NCI-H146 (cell line): ENCODE data around the gene POLR3F.
"Not testable (repeated sequence)": the region's sequence is repeated elsewhere in the genome, so short reads cannot be mapped to it uniquely, and the experiment has no call there.

ENCODE experiments used
- DNase-seq: peaks from one replicate; lab custom pipeline; 2025; lab: John Stamatoyannopoulos, UW

Gene POLR3F

DNA sequence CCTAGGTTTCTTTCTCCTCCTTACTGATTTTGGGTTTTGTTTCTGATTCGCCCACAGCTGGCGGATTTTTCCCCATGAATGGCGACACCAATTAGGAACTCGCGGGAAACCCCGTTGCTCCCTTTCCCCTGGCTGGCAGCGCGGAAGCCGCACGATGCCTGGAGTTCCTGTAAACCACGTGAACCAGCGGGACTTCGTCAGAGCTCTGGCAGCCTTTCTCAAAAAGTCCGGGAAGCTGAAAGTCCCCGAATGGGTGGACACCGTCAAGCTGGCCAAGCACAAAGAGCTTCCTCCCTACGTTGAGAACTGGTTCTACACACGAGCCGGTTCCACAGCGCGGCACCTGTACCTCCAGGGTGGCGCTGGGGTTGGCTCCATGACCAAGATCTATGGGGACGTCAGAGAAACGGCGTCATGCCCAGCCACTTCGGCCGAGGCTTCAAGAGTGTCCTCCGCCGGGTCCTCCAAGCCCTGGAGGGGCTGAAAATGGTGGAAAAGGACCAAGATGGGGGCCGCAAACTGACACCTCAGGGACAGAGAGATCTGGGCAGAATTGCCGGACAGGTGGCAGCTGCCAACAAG, 37.4 kb downstream of the POLR3F start:
- DNase-seq: no peak

DNA sequence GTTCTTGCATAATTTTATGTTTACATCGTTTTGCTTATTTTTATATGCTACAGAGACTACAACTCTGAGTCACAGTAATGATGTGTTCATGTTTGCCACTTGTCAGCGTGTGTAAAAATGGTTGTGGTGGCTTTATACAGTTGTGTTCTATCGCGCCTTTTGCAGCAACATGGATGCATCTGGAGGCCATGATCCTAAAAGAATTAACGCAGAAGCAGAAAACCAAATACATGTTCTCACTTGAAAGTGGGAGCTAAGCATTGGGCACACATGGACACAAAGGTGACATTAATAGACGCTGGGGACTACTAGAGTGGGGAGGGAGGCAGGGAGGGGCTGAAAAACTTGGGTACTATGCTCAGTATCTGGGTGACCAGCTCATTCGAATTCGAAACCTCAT, 39.6 kb downstream of the POLR3F start:
- peak; percentile 60 for DNase-seq

DNA sequence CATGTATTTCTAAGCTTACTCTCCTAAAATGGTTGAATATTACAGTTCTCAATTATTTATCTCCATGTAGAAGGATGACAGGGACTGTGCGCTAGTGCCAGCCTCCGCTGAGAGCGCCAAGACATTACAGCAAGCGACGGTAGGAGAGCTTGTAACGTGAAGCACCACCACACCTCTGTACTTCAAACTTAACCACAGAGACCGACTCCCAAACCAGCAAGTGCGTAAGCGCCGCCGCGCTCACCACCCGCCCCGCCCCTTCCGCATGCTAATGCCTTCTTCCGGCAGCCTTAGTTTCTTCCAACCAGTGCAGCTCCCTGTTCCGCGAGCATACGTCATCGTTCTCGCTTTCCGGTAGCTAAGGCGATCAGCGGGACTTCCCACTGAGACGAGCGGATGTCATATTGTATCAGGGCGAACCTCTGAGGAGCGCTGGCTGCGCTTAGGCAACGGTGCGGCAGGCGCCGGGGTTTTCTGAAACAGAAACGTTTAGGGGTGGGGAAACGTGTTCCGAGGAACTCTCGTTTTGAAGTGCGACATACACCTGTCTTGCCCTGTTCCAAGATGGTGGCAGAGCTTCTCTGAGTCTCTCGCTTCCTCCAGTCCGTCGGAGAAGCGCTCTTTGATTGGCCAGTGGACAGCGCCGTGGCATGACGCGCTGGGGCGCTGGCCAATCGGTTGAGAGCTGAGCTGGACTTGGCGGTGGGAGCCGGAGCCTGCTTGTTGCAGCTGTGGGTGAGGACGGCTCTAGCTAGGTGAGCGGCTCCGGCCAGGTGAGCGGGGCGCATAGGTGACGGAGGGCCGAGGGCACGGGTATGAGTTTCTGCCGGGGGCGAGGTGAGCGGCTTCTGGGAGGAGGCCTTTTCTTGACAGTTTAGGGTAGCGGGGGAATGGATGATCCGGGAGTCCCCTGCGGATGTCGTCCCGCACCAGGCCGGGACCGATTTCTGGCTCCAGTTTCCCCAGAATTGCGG, 40.3 kb downstream of the POLR3F start, which contains the start of gene SEC23B:
Gene SEC23B, plus strand, starts transcription at position 723 of the 974 bp plus-strand sequence. CDS start 2,896 bp downstream, outside the sequence.
- peak; percentile 99 for DNase-seq

DNA sequence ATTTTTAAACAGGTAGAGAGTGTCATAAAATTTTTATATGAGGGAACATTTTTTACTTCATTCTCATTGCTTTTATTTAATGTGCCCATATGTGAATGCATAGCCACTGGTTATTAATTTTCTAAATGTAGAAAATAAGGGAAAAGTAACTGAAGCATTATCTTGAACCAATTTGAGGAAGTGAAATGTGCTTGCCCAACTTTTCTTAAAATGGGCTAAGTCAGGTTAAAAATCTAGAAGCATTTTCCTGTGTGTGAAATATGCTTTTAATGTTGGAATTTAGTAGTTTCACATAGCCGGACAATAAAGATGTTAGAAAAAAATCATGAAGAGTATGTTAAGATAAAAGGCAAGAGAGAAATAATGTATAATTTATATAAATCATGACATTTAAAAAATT, 44.4 kb downstream of the POLR3F start:
- DNase-seq: no peak

DNA sequence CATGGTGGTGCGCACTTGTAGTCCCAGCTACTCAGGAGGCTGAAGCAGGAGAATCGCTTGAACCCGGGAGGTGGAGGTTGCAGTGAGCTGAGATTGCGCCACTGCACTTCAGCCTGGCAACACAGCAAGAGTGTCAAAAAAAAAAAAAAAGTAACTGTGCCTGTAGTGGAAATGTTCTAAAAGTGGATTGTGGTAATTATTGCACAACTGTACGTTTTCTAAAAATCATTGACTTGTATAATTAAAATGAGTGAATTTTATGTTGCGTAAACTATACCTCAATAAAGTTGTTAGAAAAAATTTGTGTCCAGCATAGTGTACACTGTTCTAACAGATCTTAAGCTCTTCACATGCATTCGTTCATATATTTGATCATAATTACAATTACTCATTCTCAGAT, 46.0 kb downstream of the POLR3F start:
- DNase-seq: no peak

DNA sequence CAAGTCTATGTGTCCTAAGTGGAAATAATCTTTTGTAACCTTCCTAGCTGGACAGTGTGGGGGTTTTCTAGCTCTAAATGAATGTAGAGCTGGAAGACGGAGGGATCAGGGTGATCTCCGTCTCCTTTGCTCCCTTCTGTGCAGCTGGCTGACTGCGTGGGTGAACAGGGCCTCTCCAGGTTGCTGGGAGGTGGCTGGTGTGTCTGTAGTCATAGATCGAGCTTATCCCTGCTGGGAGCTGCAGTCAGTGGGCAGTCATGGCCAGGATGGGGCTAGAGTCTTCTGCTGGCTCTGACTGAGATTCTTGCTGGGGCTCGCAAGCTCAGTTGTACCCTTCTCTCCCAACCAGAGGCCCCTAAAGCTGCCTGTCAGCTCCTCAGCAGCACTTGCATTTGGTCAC, 46.9 kb downstream of the POLR3F start:
- no peak for DNase-seq

DNA sequence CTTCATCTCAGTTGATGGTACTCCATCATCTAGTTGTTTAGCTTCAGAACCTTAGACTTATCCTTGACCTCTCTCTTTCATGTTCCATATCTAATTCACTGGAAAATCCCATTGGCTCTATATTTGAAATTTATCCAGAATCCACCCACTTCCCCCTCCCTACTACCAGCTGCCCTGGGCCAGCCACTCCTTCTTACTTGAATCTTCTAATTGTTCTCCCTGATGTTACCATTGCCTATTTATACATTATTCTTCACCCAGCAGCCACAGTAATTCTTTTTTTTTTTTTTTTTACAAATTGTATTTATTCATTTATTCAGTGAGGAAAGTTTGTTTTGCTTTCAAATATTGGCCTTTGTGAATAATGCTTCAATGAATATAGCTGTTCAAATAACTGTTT, 48.8 kb downstream of the POLR3F start:
- no peak for DNase-seq

DNA sequence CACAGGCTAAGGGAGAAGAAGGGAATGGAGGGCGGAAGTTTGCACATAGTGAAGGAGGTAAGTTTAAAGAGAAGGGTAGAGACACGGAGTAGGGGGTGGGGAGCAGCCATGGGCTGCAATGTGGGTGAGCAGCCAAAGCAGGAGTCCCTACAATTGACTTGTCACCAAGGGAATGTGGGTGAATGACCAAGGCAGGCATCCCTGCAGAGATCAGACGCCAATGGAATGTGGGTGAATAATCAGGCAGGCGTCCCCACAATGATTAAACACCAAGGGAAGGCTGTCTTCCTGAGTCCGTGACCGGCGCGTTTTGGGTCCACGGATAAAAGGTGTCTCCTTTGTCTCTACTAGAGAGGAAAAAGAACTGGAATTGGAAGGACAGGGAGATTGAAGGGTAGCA, 54.9 kb downstream of the POLR3F start:
- DNase-seq: not testable (repeated sequence)

DNA sequence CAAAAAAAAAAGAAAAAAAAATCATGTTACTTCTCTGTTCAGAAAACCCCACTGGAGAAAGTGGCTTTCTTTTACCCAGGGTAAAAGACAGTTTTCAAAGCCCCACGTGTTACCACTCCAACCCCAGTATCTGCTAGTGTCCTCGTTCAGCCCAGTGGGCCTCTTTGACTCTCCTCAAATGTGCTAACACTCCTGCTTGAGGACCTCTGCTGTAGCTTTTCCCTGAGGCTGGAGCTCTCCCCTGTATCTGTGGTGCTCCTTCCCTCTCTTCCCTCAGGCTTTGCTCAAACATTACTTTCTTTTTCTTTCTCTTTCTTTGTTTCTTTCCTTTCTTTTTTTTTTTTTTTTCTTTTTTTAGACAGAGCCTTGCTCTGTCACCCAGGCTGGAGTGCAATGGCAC, 55.9 kb downstream of the POLR3F start:
- DNase-seq: no peak

DNA sequence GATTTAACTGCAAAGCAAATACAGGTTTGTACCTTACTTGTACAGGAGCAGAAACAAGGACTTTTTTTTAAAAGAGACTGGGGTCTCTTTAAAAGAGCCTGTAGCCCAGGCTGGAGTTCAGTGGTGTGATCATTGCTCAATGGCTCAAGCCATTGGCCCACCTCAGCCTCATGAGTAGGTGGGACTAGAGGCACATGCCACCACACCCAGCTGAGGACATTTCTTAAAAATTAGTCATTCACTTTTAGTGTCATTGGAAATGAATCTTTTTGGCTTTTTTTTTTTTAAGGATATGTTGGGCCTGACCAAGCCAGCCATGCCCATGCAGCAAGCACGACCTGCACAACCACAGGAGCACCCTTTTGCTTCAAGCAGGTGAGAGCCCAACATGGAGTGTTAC, 57.5 kb downstream of the POLR3F start:
- DNase-seq: no peak

DNA sequence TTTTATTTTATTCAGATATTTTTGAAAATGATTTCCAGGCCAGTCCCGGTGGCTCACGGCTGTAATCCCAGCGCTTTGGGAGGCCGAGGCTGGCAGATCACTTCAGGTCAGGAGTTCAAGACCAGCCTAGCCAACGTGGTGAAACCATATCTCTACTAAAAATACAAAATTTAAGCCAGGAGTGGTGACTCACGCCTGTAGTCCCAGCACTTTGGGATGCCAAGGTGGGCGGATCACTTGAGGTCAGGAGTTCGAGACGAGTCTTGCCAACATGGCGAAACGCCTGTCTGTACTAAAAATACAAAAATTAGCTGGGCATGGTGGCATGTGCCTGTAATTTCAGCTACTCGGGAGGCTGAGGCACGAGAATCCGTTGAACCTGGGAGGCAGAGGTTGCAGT, 59.6 kb downstream of the POLR3F start:
- DNase-seq: not testable (repeated sequence)

DNA sequence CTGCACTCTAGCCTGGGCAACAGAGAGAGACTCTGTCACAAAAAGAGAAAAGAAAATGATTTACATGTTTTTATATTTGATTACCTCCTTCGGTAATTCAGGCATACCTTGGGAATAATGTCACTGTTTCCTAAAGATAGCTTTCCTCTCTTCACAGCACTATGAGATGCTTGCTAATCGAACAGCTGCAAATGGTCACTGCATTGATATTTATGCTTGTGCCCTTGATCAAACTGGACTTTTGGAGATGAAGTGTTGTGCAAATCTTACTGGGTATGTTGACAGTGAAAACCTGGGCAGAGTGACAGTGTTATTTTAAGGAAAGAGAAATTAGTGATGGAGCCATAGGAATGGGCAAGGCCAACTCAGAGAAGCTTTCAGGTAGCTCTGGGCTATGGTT, 60.1 kb downstream of the POLR3F start:
- no peak for DNase-seq

DNA sequence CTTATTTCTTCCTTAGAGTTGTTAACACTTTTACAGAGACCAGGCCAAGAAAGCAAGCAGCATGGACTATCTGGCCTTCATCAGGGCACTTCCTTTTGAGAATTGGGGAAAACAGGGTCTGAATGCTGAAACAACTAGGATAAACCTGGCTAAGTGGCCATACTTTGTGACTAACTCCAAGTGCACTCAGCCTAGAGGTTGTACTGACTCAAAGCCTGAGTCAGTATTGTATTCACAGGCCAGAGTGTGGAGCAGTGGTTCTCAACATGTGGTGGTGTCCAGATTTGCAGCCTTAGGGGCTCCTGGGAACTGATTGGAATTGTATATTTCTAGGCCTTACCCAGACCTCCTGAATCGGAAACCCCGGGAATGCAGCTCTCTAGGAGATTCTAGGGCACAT, 60.6 kb downstream of the POLR3F start:
- no peak for DNase-seq

DNA sequence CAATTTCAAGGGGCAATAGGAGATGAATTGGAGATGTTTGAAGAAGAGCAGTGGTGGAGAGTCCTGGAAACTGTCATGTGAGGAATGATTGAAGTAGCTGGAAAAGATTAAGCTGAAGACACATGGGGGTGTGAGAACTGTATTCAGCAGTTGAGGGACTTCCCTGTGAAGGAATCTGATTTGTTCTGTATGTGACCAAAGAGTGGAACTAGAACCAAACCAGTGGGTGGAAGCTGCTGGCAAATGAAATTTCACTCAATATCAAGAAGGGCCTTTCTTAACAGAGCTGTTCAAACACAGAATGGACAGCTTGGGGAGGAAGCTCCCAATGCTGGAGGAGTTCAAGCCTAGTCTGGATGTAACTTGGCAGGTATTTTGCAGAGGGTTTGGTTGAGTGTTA, 61.9 kb downstream of the POLR3F start:
- DNase-seq: no peak

DNA sequence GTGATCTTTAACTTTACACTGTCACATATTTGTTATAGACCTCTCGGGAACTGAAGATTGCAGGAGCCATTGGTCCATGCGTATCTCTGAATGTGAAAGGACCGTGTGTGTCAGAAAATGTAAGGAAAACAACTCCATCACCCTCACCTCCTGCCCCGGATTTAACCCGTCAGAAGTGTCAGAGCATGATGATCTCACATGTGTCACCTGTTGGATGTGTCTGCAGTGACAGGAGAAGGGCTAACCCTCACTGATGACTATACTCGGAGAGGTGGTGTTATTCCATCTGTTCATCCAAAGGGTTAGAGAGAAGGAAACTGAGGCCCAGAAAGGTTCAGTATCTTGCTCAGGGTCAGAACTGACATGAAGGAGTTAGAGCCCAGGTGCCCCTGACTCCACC, 65.4 kb downstream of the POLR3F start:
- no peak for DNase-seq

DNA sequence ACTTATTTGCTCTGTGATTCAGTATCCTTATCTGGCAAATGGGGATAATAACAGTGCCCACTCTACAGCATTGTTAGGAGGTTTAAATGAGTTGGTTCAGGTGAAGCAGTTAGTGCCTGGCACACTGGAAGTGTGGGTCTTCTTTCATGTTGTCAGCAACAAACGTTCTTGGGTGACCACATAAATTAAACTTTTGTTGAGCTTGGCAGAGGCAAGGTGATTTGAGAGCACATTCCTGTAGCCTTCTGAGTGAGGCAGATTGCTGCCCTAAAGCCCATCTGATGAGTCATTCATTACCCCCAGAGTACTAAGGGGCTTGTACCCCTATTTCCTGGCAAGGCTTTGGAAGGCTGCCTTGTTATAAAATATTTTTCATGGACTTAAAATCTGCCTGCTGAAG, 66.3 kb downstream of the POLR3F start:
- DNase-seq: no peak

DNA sequence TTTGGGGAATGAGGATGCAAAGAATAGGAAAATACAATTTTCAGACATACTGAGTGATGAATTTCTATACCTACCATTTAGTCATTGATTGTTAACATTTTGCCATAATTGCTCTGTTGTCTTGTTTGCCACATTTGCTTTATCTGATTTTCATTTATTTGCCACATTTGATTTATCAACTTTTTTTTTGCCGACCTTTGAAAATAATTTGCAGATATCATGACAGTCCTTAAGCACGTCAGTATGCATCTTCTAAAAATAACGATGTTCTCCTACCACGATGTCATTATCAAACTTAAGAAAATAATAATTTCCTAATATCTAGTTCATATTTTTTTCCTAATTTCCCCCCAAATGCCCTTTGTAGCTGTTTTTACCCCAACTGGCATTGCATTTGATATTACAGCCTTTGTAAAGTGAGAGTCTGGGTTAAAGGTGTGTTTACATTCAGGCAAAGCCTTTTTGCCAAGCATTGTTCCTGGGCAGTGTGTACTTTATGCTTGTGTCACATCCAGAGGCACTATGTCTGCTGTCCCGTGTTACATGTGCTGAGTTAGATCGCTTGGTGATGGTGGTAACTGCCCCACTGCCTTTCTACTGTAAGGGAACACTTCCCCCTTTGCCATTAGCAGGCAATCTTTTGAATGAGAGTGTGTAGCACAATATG, 66.9 kb downstream of the POLR3F start:
- DNase-seq: no peak
